ENCODE results near the gene SLC27A5.
"Not testable (repeated sequence)": the region's sequence is repeated elsewhere in the genome, so short reads cannot be mapped to it uniquely, and the experiment has no call there.

SLC27A5 gene

DNA sequence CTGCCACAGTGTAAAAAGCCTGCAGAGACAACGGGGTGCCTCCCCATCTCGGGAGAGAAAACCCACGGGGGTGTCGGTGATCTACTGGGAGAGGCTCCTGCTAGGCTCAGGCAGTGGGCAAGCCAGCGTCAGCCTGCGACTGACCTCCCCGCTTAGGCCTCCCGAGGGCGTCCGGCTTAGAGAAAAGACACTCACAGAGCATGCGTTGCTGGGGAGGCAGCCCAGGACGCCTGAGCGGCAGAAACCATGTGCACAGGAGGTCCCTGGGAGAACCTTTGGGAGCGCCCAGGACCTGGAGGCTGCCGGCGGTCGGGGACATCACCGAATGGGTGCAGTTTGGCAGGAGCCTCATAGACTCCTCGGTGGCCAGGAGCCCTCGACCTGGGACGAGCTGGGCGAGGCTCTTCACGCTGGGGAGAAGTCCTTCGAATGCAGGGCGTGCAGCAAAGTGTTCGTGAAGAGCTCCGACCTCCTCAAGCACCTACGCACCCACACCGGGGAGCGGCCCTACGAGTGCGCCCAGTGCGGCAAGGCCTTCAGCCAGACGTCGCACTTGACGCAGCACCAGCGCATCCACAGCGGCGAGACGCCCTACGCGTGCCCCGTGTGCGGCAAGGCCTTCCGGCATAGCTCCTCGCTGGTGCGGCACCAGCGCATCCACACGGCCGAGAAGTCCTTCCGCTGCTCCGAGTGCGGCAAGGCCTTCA is 40.8 kb downstream of the SLC27A5 start:
- peaks cover 20% of the 10 kb centered on the region for H3K4me1 ChIP-seq (ENCODE audit: insufficient read depth, low read length)
- H3K36me3 ChIP-seq (ENCODE audit: insufficient read depth, low read length) = peaks cover 33% of the 10 kb centered on the region
- H2AFZ ChIP-seq (ENCODE audit: low read depth, low read length); H3K27me3 ChIP-seq (ENCODE audit: insufficient read depth, low read length); H3K9me3 ChIP-seq (ENCODE audit: low read length); H3K4me3 ChIP-seq (ENCODE audit: low read length): not testable (repeated sequence)

DNA sequence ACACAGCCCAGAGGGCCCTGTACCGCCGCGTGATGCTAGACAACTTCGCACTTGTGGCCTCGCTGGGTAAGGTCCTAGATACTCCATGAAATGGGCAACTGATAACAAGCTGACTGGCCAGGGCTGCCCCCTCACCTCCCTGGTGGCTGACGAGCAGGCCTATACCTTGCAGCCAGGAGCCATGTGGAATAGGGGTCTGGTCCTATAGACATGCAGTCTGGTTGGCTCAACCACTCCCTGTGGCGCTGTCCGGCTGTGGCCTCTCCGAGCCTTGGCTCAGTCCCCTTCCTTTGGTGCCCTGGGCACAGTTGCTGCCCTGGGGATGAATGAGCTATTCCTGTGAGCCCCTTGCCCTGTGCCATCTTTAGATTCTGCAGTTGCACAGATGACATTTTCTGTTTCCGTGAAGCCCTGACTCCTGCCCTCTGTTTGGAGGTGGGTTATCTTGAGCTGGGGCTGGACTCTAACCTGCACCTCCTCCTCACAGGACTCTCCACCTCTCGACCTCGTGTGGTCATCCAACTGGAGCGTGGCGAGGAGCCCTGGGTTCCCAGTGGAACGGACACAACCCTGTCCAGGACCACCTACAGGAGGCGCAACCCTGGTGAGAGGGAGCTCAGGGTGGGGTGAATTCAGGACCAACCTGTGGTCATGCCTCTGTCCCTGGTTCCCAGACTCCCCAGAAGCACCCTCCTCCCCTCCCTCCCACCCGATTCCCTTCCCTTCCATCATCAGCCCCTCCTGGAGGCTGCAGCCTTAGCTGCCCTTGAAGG is 42.4 kb downstream of the SLC27A5 start:
- peaks cover 33% of the 10 kb centered on the region for H3K36me3 ChIP-seq (ENCODE audit: insufficient read depth, low read length)
- H2AFZ ChIP-seq (ENCODE audit: low read depth, low read length) = no peak overlapping the region
- peaks cover 11% of the 10 kb centered on the region for H3K4me1 ChIP-seq (ENCODE audit: insufficient read depth, low read length)
- no peak overlapping the region for H3K4me3 ChIP-seq (ENCODE audit: low read length)
- no peaks in the 10 kb centered on the region for H3K9me3 ChIP-seq (ENCODE audit: low read length)
- no peaks in the 10 kb centered on the region for H3K27me3 ChIP-seq (ENCODE audit: insufficient read depth, low read length)

DNA sequence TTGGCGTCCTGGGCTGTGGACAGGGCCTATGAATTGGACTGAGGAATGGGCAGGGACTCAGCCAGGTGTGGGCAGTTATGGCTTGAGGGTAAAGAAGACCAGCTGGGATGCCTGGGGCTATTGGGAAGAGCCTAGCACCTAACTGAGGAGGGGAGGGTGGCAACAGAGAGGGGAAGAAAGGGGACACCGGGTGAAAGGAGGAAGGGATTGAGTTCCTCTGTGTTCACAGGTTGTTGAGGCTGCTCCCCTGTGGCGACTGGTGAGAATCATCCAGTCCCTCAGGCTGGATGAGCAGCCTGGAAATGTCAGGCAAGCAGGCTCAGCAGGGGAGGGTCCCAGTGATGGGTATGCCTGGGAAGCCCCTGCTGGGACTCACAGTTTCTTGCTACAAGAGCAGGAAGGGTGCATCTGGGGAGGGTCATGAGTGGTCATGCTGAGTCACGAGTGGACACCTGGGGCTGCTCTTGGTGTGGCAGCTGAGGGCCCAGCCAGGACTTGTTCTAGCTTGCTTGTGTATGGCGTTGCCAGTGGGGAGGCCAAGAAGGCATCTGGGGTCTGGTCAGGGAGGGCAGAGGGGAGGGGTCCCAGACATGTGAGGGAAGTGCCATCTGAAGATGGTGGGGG is 43.5 kb downstream of the SLC27A5 start:
- peaks cover 11% of the 10 kb centered on the region for H3K4me1 ChIP-seq (ENCODE audit: insufficient read depth, low read length)
- H3K9me3 ChIP-seq (ENCODE audit: low read length) = no peaks in the 10 kb centered on the region
- H3K36me3 ChIP-seq (ENCODE audit: insufficient read depth, low read length) = peaks cover 28% of the 10 kb centered on the region
- no peaks in the 10 kb centered on the region for H3K27me3 ChIP-seq (ENCODE audit: insufficient read depth, low read length)
- peak overlapping the region; percentile 21 for H3K4me3 ChIP-seq (ENCODE audit: low read length)
- H2AFZ ChIP-seq (ENCODE audit: low read depth, low read length) = no peak overlapping the region

DNA sequence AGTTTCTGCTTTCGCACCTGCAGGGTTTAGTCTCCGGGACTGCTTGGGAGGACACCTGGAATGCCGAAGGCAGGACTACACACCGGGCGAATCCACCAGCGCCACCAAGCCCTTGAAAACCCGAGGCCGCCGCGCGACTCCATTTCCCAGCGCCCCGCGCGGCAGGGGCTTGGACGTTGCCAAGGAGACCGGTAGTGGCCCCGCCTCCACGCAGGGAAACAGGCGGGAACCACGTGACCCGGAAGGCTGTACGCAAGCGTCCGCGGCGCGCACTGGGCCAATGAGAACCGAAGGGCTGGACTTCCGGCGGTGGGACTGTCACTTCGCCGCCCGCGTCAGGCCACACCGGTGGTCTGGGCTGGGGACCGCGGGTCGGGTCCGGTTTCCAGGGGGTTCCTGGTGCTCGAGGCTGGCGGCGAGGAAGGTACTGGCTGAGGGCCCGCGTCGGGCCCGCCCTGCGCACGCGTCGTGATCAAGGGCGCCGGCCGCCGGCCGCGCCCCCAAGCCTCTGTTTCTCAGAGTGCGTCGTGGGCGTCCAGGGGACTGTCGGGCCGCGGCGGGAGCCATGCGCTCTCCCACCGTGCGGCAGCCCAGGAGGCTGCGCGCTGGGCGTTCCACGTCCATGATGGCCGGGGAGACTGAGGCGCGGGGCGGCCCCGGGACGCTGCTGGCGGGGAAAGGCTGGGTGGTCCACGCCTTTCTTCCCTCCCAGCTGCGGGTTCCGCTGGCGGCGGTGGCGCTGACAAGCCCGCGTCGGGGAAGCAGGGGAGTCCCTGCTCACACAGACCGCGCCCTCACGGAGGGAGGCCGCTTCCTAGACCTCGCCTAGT is 44.8 kb downstream of the SLC27A5 start, which contains the start of gene ZNF324:
ZNF324 (plus strand) TSS at position 321 of the 830 bp plus-strand sequence. CDS start 2,106 bp downstream, outside the sequence.
- H3K4me1 ChIP-seq (ENCODE audit: insufficient read depth, low read length) = peaks cover 11% of the 10 kb centered on the region
- peak within 1 kb of the TSS; percentile 79 for H2AFZ ChIP-seq (ENCODE audit: low read depth, low read length)
- peak within 1 kb of the TSS; percentile 77 for H3K4me3 ChIP-seq (ENCODE audit: low read length)
- H3K9me3 ChIP-seq (ENCODE audit: low read length) = no peaks in the 10 kb centered on the region
- no peaks in the 10 kb centered on the region for H3K27me3 ChIP-seq (ENCODE audit: insufficient read depth, low read length)
- H3K36me3 ChIP-seq (ENCODE audit: insufficient read depth, low read length) = peaks cover 15% of the 10 kb centered on the region

DNA sequence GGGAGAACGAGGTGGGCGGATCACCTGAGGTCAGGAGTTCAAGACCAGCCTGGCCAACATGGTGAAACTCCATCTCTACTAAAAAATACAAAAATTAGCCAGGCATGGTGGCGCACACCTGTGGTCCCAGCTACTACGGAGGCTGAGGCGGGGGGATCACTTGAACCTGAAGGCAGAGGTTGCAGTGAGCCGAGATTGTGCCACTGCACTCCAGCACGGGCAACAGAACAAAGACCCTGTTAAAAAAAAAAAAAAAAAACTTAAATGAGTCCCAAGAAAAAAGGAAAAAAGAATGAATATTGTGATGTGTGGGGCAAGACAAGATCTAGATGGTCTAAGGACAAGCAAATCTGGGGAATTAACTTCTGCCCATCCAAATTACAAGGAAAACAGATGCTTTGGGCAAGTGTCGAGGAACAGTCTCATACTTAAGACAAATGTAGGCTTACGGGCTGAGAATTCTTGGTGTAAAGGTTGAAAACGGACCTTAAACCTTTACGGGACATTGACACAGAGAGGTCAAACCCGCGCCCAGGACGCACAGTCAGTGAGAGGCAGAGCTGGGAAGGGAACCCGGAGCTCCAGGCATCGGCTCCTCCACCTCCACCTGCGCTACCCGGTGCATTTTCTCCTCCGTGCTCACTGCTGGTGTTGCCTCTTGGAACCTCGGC is 45.6 kb downstream of the SLC27A5 start:
- Histone ChIP-seq H3K4me1 (ENCODE audit: insufficient read depth, low read length) (peaks cover 11% of the 10 kb centered on the region), H3K36me3 (ENCODE audit: insufficient read depth, low read length) (peaks cover 13% of the 10 kb centered on the region), H2AFZ (ENCODE audit: low read depth, low read length) (peak overlapping the region; percentile 79), H3K27me3 (ENCODE audit: insufficient read depth, low read length) (no peaks in the 10 kb centered on the region), H3K4me3 (ENCODE audit: low read length) (peak overlapping the region; percentile 77), H3K9me3 (ENCODE audit: low read length) (no peaks in the 10 kb centered on the region)

DNA sequence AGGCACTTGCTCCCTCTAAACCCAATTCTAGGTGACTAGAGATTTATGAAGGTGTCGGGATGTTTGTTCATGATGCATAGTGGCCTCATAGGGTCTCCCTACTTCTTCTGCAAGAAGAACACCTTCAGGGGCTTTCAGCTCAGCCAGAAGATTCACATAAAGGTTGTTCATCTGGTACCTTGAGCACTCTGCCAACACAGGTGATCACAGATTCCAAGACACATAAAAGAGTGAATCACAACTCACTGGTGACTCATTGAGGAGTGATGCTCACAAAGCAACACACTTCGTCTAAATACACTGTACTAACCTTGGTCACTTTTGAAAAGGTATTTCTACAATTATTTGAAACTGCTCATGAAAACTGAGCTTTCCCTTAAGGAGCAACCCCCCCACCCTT is 51.8 kb downstream of the SLC27A5 start:
- Histone ChIP-seq H3K27me3 (ENCODE audit: insufficient read depth, low read length) (no peaks in the 10 kb centered on the region), H3K4me3 (ENCODE audit: low read length) (no peak overlapping the region)

DNA sequence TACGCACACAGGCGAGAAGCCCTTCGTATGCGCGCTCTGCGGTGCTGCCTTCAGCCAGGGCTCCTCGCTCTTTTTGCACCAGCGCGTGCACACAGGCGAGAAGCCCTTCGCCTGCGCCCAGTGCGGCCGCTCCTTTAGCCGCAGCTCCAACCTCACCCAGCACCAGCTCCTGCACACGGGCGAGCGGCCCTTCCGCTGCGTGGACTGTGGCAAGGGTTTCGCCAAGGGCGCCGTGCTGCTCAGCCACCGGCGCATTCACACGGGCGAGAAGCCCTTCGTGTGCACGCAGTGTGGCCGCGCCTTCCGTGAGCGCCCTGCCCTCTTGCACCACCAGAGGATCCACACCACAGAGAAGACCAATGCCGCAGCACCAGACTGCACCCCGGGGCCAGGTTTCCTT is 55.7 kb downstream of the SLC27A5 start:
- no peaks in the 10 kb centered on the region for H3K27me3 ChIP-seq (ENCODE audit: insufficient read depth, low read length)
- H2AFZ ChIP-seq (ENCODE audit: low read depth, low read length) = no peak overlapping the region
- no peak overlapping the region for H3K4me3 ChIP-seq (ENCODE audit: low read length)
- peaks cover 6% of the 10 kb centered on the region for H3K36me3 ChIP-seq (ENCODE audit: insufficient read depth, low read length)
- H3K4me1 ChIP-seq (ENCODE audit: insufficient read depth, low read length) = peaks cover 3% of the 10 kb centered on the region
- no peaks in the 10 kb centered on the region for H3K9me3 ChIP-seq (ENCODE audit: low read length)

More for the DNA sequence above, 51.8 kb downstream of the SLC27A5 start:
- H3K4me1 ChIP-seq (ENCODE audit: insufficient read depth, low read length) = no peaks in the 10 kb centered on the region
- H3K9me3 ChIP-seq (ENCODE audit: low read length) = no peaks in the 10 kb centered on the region
- no peak overlapping the region for H2AFZ ChIP-seq (ENCODE audit: low read depth, low read length)
- H3K36me3 ChIP-seq (ENCODE audit: insufficient read depth, low read length) = peaks cover 4% of the 10 kb centered on the region

DNA sequence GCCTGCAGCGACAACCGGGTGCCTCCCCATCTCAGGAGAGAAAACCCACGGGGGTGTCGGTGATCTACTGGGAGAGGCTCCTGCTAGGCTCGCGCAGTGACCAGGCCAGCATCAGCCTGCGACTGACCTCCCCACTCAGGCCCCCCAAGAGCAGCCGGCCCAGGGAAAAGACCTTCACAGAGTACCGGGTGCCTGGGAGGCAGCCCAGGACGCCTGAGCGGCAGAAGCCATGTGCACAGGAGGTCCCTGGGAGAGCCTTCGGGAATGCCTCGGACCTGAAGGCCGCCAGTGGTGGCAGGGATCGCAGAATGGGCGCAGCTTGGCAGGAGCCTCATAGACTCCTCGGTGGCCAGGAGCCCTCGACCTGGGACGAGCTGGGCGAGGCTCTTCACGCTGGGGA is 56.5 kb downstream of the SLC27A5 start:
- Histone ChIP-seq H3K4me3 (ENCODE audit: low read length) (no peak overlapping the region), H3K4me1 (ENCODE audit: insufficient read depth, low read length) (peaks cover 9% of the 10 kb centered on the region), H3K27me3 (ENCODE audit: insufficient read depth, low read length) (no peaks in the 10 kb centered on the region), H3K9me3 (ENCODE audit: low read length) (no peaks in the 10 kb centered on the region), H2AFZ (ENCODE audit: low read depth, low read length) (no peak overlapping the region), H3K36me3 (ENCODE audit: insufficient read depth, low read length) (peaks cover 6% of the 10 kb centered on the region)

DNA sequence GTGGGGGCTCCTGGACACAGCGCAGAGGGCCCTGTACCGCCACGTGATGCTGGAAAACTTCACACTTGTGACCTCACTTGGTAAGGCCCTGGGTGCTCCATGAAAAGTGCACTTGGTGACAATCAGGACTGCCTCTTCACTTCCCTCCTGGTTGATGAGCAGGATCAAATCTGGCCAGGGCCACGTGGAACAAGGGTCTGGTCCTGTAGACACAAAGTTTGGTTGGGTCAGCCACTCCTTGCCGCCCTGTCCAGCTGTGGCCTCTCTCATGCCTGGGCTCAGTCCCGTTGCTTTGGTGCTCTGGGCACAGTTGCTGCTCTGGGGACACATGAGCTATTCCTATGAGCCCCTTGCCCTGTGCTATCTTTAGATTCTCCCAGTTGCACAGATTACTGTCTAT is 58.0 kb downstream of the SLC27A5 start:
- no peaks in the 10 kb centered on the region for H3K27me3 ChIP-seq (ENCODE audit: insufficient read depth, low read length)
- no peak overlapping the region for H2AFZ ChIP-seq (ENCODE audit: low read depth, low read length)
- H3K4me1 ChIP-seq (ENCODE audit: insufficient read depth, low read length) = peaks cover 9% of the 10 kb centered on the region
- peaks cover 7% of the 10 kb centered on the region for H3K9me3 ChIP-seq (ENCODE audit: low read length)
- H3K4me3 ChIP-seq (ENCODE audit: low read length) = no peak overlapping the region
- peaks cover 6% of the 10 kb centered on the region for H3K36me3 ChIP-seq (ENCODE audit: insufficient read depth, low read length)

DNA sequence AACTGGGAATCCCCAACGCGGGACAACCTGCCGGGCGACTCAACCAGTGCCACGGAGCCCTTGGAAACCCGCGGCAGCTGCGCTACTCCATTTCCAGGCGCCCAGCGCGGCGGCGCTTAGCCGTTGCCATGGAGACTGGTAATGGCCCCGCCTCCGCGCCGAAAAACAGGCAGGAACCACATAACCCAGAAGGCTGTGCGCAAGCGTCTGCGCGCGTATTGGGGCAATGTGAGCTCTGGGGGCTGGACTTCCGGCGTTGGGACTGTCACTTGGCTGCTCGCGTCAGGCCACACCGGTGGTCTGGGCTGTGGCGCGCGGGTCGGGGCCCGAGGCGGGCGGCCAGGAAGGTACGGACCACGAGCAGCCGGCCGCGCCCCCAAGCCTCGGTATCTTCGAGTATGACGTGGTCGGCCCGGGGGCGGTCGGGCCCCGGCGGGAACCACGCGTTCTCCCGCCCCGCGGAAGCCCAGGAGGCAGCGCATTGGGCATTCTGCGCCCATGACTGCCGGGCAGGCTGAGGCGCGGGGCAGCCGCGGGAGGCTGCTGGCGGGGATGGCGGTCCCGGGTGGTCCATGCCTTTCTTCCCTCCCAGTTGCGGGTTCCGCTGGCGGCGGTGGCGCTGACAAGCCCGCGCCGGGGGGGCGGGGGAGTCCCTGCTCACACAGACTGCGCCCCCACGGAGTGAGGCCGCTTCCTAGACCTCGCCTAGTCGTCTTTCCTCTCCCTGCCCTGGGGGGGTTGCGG is 60.3 kb downstream of the SLC27A5 start, which contains the start of gene ZNF324B:
ZNF324B (plus strand) TSS at position 265 of the 744 bp plus-strand sequence. CDS start 2,080 bp downstream, outside the sequence.
- Histone ChIP-seq H3K4me3 (ENCODE audit: low read length) (peak within 1 kb of the TSS; percentile 81), H2AFZ (ENCODE audit: low read depth, low read length) (peak within 1 kb of the TSS; percentile 86), H3K9me3 (ENCODE audit: low read length) (peaks cover 7% of the 10 kb centered on the region), H3K36me3 (ENCODE audit: insufficient read depth, low read length) (peaks cover 5% of the 10 kb centered on the region), H3K27me3 (ENCODE audit: insufficient read depth, low read length) (no peaks in the 10 kb centered on the region), H3K4me1 (ENCODE audit: insufficient read depth, low read length) (peaks cover 9% of the 10 kb centered on the region)

DNA sequence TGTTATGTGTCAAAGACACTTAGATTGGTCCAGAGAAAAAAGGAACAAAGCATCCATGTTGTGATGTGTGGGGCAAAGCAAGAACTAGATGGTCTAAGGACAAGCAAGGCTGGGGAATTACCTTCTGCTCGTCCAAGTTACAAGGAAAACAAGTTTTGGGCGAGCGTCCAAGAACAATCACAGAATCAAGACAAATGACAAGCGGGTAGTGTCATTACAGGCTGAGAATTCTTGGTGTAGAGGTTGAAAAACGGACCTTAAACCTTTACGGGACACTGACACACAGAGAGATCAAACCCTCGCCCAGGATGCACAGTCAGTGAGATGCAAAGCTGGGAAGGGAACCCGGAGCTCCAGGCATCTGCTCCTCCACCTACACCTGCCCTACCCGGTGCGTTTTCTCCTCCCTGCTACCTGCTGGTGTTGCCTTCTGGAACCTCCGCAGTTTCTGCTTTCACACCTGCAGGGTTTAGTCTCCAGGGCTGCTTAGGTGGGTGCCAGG is 60.9 kb downstream of the SLC27A5 start:
- H3K36me3 ChIP-seq (ENCODE audit: insufficient read depth, low read length) = peaks cover 2% of the 10 kb centered on the region
- peaks cover 8% of the 10 kb centered on the region for H3K9me3 ChIP-seq (ENCODE audit: low read length)
- peak overlapping the region; percentile 86 for H2AFZ ChIP-seq (ENCODE audit: low read depth, low read length)
- H3K4me3 ChIP-seq (ENCODE audit: low read length) = peak overlapping the region; percentile 81
- peaks cover 4% of the 10 kb centered on the region for H3K27me3 ChIP-seq (ENCODE audit: insufficient read depth, low read length)
- peaks cover 9% of the 10 kb centered on the region for H3K4me1 ChIP-seq (ENCODE audit: insufficient read depth, low read length)
